Bronchial epithelial cell (primary cell): Measurements from ENCODE around the gene CRLF2. TPM values are rescaled to one million over a fixed set of nuclear protein-coding genes. Genes with fewer than 3 reads are reported as not detected.
"Not testable (repeated sequence)": the region's sequence is repeated elsewhere in the genome, so short reads cannot be mapped to it uniquely, and the experiment has no call there.

ENCODE experiments used
- DNase-seq: peaks from one replicate; pipeline ENCODE4 v3.0.0-alpha.2; 2010; ENCODE audit warnings: low read depth
- FAIRE-seq: peaks from 2 replicates; lab custom pipeline; 2011; peaks lifted over from hg19 to GRCh38; lab: Jason Lieb, UNC
- H3K27me3 ChIP-seq: 2 replicates; pipeline ENCODE4 v1.5.1; 2011; ENCODE audit warnings: low read length; ENCODE audit not compliant: control insufficient read depth, insufficient read depth
- H3K36me3 ChIP-seq: 2 replicates; pipeline ENCODE4 v1.5.1; 2011; ENCODE audit warnings: low read length; ENCODE audit not compliant: control insufficient read depth, insufficient read depth
- H3K4me3 ChIP-seq: 2 replicates; pipeline ENCODE4 v1.5.1; 2011; ENCODE audit warnings: mild to moderate bottlenecking, low read depth, low read length, control low read depth
- total RNA-seq: library from RNA; depleted of rRNA; stranded (reverse); fragments of >200 nt; gene quantifications from 2 replicates; pipeline ENCODE4 v1.2.1, GENCODE V29; 2014
- TF ChIP-seq, protein P1 (sequence below): IDR thresholded peaks from 2 replicates; pipeline ENCODE4 v1.5.1; 2011; ENCODE audit warnings: mild to moderate bottlenecking, moderate library complexity, low read length, control low read depth, inconsistent platforms; ENCODE audit not compliant: insufficient read depth, severe bottlenecking

CRLF2 gene, protein sequence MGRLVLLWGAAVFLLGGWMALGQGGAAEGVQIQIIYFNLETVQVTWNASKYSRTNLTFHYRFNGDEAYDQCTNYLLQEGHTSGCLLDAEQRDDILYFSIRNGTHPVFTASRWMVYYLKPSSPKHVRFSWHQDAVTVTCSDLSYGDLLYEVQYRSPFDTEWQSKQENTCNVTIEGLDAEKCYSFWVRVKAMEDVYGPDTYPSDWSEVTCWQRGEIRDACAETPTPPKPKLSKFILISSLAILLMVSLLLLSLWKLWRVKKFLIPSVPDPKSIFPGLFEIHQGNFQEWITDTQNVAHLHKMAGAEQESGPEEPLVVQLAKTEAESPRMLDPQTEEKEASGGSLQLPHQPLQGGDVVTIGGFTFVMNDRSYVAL
- not detected in 2 replicates for total RNA-seq

DNA sequence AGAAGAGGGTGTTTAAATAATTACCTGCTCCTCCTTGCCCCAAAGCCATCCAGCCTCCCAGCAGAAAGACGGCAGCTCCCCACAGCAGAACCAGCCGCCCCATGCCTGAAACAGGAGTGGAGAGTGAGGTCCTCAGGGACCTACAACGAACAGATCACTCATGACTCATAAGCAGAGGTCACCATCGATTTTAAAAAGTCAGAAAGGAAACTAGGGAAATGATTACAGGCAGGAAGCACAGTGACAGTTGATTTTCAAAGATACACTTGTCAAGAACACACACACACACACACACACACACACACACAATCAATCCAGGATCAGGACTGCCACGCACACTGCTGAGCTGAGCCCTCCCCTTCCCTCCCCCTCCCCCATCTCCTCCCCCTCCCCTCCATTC, at the start of gene CRLF2:
TSS of gene CRLF2 (minus strand) at position 118 of the 400 bp plus-strand sequence. CDS start at position 103, 15 bp downstream.
- no peak for DNase-seq

DNA sequence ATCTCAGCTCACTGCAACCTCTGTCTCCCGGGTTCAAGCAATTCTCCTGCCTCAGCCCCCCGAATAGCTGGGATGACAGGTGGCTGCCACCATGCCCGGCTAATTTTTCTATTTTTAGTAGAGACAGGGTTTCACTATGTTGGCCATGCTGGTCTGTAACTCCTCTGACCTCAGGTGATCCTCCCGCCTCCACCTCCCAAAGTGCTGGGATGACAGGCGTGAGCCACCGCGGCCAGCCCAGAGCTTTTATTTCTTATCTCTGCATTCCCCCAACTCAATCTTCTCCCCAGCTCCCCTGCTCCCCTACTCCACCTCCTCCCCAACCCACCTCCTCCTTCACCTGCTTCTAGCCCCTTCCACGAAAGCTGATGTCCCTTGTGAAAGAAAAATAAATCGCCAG, 49.3 kb upstream of the CRLF2 start:
- not testable (repeated sequence) for H3K27me3 ChIP-seq, H3K4me3 ChIP-seq, H3K36me3 ChIP-seq, DNase-seq, FAIRE-seq

More for the DNA sequence above, at the start of gene CRLF2:
- H3K4me3 ChIP-seq = no peak within 1 kb of the TSS
- H3K36me3 ChIP-seq = no peaks in the 10 kb centered on the region
- TF ChIP-seq, protein P1, sequence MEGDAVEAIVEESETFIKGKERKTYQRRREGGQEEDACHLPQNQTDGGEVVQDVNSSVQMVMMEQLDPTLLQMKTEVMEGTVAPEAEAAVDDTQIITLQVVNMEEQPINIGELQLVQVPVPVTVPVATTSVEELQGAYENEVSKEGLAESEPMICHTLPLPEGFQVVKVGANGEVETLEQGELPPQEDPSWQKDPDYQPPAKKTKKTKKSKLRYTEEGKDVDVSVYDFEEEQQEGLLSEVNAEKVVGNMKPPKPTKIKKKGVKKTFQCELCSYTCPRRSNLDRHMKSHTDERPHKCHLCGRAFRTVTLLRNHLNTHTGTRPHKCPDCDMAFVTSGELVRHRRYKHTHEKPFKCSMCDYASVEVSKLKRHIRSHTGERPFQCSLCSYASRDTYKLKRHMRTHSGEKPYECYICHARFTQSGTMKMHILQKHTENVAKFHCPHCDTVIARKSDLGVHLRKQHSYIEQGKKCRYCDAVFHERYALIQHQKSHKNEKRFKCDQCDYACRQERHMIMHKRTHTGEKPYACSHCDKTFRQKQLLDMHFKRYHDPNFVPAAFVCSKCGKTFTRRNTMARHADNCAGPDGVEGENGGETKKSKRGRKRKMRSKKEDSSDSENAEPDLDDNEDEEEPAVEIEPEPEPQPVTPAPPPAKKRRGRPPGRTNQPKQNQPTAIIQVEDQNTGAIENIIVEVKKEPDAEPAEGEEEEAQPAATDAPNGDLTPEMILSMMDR = no peak
- no peak for FAIRE-seq
- no peaks in the 10 kb centered on the region for H3K27me3 ChIP-seq

DNA sequence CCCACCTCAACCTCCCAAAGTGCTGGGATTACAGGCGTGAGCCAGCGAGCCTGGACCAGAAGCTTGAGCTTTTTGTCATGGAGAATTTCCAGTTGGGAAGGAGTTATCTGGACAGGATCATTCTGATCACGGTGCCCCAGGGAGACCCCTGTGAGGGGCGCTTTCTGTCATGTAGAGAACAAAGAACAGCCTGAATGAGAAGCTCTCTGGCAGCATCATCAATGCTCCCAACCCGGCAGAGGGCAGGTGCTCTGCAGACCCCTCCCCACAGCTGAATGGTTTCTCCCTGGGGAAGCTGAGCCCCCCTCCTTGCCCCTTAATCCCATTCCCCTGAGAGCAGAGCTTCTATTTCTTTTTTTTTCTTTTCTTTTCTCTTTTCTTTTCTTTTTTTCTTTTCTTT, 48.8 kb upstream of the CRLF2 start:
- no peak overlapping the region for H3K4me3 ChIP-seq
- DNase-seq (no peak), FAIRE-seq (no peak)
- H3K36me3 ChIP-seq = no peaks in the 10 kb centered on the region
- no peaks in the 10 kb centered on the region for H3K27me3 ChIP-seq
- TF ChIP-seq, protein P1 = no peak

DNA sequence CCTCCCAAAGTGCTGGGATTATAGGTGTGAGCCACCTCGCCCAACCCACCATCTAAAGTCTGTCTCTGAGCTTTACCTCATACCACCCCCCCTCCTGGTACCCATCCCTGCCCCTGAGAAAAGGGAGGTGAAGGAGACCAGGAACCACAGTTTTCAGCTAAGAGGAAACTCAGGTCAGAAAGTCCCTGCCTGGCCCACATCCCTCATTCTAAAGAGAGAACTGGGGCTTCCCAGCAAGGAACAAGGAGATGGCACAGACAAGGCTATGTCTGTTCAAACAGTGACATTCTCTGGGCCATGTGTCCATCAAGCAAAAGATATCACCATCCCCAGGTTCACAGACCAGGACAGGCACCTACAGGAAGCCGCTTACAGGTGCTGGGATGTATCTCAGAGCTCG, 40.4 kb upstream of the CRLF2 start:
- FAIRE-seq (no peak), DNase-seq (no peak)
- TF ChIP-seq, protein P1 = no peak
- Histone ChIP-seq H3K4me3 (no peak overlapping the region), H3K27me3 (no peaks in the 10 kb centered on the region), H3K36me3 (no peaks in the 10 kb centered on the region)

DNA sequence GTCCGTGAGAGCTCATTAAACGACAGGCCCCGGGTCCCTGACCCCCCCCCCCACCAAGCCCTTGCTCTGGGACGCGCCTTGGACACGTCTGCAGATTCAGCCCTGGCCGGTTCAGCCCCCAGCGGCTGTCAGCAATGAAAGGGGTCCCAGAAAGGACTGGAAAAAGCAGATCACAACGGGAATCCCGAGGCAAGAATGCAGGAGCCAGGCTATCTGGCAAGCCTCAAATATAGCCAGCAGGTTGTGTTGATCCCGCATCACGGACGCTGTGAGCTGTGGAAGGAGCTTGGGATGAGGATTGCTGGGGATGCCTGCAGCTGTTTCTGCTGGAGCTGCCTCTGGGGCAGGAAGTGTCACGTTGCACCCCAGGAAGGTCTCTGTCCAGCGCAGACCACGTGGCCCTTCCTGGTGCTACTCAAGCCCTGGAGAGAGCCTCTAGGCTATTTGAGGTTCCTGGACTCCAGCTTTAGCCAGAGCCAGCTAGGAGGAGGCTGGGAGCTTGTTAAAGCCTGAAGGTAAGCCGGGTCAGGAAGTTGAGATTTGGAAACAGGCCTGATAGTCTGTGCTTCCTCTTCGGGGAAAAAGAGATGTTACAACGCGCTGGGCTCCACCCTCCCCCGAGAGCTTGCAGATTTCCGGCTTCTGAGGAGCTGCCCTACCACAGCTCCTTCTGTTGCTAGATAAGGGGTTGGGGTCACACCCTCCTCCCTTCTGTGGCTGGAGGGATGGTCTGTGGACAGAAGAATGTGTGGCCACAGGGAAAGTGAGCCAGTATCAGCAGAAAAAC, 36.8 kb upstream of the CRLF2 start:
- H3K36me3 ChIP-seq = no peaks in the 10 kb centered on the region
- peak; percentile 6 for DNase-seq
- H3K4me3 ChIP-seq = no peak overlapping the region
- FAIRE-seq = no peak
- H3K27me3 ChIP-seq = no peaks in the 10 kb centered on the region
- TF ChIP-seq, protein P1 = no peak
